ENCODE data around the gene MAGEA9B.
"Not testable (repeated sequence)": the region's sequence is repeated elsewhere in the genome, so short reads cannot be mapped to it uniquely, and the experiment has no call there.

MAGEA9B gene

DNA sequence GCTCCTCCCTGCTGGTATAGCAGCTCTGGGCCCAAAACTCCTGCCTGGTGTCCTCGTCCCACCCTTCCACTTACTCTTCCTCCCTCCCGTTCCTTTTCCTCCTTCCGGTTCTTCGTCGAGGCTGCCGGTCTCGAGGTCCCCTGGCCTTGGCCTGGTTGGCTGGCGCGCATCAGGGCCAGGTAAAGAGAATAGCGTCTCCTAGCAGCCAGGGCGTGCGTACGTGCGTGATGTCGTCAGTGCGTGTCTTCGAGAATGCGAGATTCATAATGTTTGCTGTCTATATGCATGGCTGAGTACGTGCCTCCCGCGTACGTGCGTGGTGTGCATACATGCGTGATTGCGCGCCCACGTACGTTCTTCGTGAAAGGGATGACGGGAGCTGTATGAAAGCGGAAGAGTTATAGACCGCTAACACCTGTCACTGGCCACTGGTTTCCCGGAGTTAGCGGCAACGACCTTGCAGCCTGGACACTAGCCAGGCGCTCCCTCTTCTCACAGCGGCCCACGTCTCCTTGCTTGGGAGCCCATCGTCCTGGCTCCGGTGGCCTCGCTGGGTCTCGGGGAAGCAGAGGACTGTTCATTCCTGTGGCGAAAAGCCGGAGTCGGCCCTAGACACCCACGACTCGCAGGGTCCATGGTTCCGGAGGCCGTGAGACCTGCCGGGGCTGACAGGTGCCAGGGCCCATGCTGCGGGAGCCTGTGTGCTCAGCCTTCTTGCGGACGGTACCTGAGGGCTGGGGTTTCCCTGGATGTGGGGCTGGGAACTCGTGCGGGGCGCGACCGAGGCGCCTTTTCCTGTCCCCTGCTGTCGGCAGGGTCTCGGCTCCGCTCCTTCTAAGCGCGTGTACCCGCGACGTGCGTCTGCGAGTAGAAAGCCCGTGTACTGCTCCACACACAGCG, 46.4 kb downstream of the MAGEA9B start, which contains the start of gene EOLA1:
Gene EOLA1, plus strand, starts transcription at position 392 of the 900 bp plus-strand sequence. CDS start 4,619 bp downstream, outside the sequence.
- DNase-seq = peak; percentile 67 to 95 (median 84)
- intact Hi-C loops (cut with DNase I) = no loop called here

GRCh38 chrX:149540131-149540620, 47.1 kb downstream of the MAGEA9B start:
- intact Hi-C loops (cut with DNase I) = no loop called here
- DNase-seq = peak; percentile 77 to 98 (median 90)

GRCh38 chrX:149539283-149540130, 47.8 kb downstream of the MAGEA9B start:
- intact Hi-C loops (cut with DNase I) = no loop called here
- peak; percentile 58 to 93 (median 84) for DNase-seq

DNA sequence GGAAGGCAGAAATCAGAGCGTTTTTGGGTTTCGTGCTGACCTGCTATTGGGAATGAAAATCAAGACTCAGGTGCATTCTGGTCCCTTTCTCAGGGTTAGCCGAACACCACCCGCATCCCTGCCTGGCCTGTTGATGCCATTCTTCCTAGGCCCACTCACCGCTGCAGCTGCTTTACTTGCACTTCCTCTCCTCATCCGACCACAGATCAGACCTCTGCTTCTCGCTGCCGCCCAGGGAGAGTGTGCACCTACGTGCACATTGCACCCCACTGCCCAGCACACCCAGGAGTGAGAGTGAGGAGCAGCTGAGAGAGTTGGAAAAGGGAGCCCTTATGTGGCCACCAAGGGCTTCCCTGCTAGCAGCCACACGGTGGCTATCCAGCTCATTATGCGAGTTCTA, 49.8 kb downstream of the MAGEA9B start:
- intact Hi-C loops (cut with DNase I); DNase-seq: not testable (repeated sequence)

GRCh38 chrX:149534926-149535602, 52.2 kb downstream of the MAGEA9B start:
- intact Hi-C loops (cut with DNase I); DNase-seq: not testable (repeated sequence)

GRCh38 chrX:149533999-149534398, 53.3 kb downstream of the MAGEA9B start:
- DNase-seq; intact Hi-C loops (cut with DNase I): not testable (repeated sequence)

DNA sequence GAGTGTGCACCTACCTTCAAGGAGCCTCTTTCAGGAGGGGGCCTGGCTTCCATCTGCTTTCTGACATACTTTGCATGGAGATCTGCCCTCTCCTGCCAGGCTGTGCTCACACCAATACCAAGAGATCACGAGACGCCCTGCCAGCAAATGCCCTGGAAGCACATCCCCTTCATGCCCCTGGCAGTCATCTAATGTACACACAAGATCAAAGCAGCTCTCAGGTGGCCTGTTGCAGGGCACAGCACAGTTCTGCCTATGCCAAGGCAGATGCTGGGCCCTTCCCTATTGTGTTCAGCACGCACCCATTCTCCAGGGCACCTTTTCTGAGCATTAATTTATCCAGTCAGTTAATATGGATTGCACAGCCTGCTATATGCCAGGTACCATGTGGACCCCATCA, 54.4 kb downstream of the MAGEA9B start:
- intact Hi-C loops (cut with DNase I); DNase-seq: not testable (repeated sequence)
